ENCODE data around the gene ENC1.
"Not testable (repeated sequence)": the region's sequence is repeated elsewhere in the genome, so short reads cannot be mapped to it uniquely, and the experiment has no call there.

Gene ENC1

DNA sequence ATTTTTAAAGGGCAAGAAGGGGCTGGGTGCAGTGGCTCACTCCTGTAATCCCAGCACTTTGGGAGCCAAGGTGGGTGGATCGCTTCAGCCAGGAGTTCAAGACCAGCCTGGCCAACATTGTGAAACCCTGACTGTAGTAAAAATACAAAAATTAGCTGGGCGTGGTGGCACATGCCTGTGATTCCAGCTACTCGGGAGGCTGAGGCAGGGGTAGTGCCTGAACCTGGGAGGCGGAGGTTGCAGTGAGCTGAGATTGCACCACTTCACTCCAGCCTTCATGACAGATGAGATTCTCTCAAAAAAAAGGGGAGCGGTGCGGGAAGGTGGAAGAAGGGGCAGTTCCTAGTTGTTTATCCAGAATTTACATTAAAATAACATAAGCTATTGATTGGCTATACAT lies 35.9 kb upstream of the ENC1 start:
- H2AFZ ChIP-seq (ENCODE audit: low read depth, low read length); H3K27ac ChIP-seq (ENCODE audit: low read length, poor library complexity, severe bottlenecking); H3K23ac ChIP-seq (ENCODE audit: low read length in 2 of 2); H3K4me2 ChIP-seq (ENCODE audit: low read length, poor library complexity, severe bottlenecking); H4K8ac ChIP-seq (ENCODE audit: low read length); H3K18ac ChIP-seq (ENCODE audit: low read depth in 1 of 2, low read length in 2 of 2); H2BK12ac ChIP-seq (ENCODE audit: low read length in 2 of 2); H3K36me3 ChIP-seq (ENCODE audit: control insufficient read depth in 1 of 2, insufficient read depth in 2 of 2, low read depth in 1 of 2, low read length in 2 of 2); H3K27me3 ChIP-seq (ENCODE audit: control insufficient read depth in 1 of 2, insufficient read depth in 1 of 2, low read length in 2 of 2); DNase-seq; H3K9ac ChIP-seq (ENCODE audit: low read length); H2AK5ac ChIP-seq (ENCODE audit: low read length, severe bottlenecking); H2BK15ac ChIP-seq (ENCODE audit: low read depth, poor library complexity, severe bottlenecking); H3K4me3 ChIP-seq (ENCODE audit: insufficient read depth in 1 of 2, low read depth in 1 of 2, low read length in 2 of 2); H2BK120ac ChIP-seq (ENCODE audit: low read depth, low read length); H2BK5ac ChIP-seq (ENCODE audit: low read depth, low read length, poor library complexity, severe bottlenecking); H3K14ac ChIP-seq (ENCODE audit: low read length in 2 of 2); H3K79me1 ChIP-seq (replicated peaks; ENCODE audit: low read length, poor library complexity, severe bottlenecking); H4K91ac ChIP-seq (ENCODE audit: low read length); H3K4me1 ChIP-seq (ENCODE audit: control insufficient read depth, insufficient read depth, low read depth, low read length); H3K9me3 ChIP-seq (ENCODE audit: control insufficient read depth, low read length); H3K4ac ChIP-seq (ENCODE audit: low read depth in 1 of 2, low read length in 2 of 2): not testable (repeated sequence)
- 96% methylated on average over 3 of the region's 6 CpGs for WGBS

DNA sequence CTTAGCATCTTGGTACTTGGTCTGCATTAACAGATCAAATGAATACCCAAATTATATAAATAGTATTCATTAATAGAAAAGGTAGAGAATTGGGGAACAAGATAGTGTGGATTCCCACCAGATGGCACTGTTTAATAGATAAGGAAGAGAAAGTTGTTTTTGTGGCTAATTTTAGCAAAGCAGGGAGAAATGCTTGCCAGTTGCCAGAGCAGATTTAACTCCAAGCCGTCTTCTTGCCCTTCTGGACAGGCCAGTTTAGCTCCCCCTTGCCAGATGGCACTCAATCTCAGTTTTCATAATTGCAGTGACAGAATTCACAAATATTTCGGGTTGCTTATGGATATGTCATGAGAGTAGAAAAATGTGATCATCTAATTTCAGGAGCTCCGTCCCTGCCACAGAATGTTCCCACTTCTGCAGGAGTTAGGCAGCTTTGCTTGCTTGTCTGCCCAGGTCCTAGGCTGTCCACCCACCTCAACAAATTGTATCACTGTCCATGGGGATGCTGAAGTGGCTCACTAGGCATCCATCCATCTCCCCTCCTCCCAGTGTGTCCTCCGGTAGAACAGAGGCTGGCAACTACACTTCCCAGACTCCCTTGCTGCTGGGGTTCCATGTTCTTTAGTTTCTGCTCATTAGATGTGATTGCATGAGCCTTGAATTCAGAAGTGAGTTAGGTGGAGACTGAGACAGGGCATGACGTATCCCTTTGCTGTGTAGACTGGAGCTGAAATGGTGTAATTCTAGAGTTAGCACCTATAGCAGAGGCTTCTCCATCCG lies 32.7 kb upstream of the ENC1 start:
- no peak overlapping the region for H3K4ac ChIP-seq (ENCODE audit: low read depth in 1 of 2, low read length in 2 of 2)
- H3K79me1 ChIP-seq (replicated peaks; ENCODE audit: low read length, poor library complexity, severe bottlenecking), result no peaks in the 10 kb centered on the region
- no peaks in the 10 kb centered on the region for H3K9me3 ChIP-seq (ENCODE audit: control insufficient read depth, low read length)
- H3K18ac ChIP-seq (ENCODE audit: low read depth in 1 of 2, low read length in 2 of 2), result no peak overlapping the region
- H3K14ac ChIP-seq (ENCODE audit: low read length in 2 of 2), result no peak overlapping the region
- no peak overlapping the region for H3K4me2 ChIP-seq (ENCODE audit: low read length, poor library complexity, severe bottlenecking)
- no peaks in the 10 kb centered on the region for H3K36me3 ChIP-seq (ENCODE audit: control insufficient read depth in 1 of 2, insufficient read depth in 2 of 2, low read depth in 1 of 2, low read length in 2 of 2)
- H3K27me3 ChIP-seq (ENCODE audit: control insufficient read depth in 1 of 2, insufficient read depth in 1 of 2, low read length in 2 of 2), result peaks cover 3 to 4% of the 10 kb centered on the region in 2 experiments
- 78% methylated on average over 6 of the region's 6 CpGs for WGBS
- H2BK120ac ChIP-seq (ENCODE audit: low read depth, low read length), result no peak overlapping the region
- H3K27ac ChIP-seq (ENCODE audit: low read length, poor library complexity, severe bottlenecking), result no peak overlapping the region
- H3K9ac ChIP-seq (ENCODE audit: low read length), result peak overlapping the region; percentile 75
- H3K4me1 ChIP-seq (ENCODE audit: control insufficient read depth, insufficient read depth, low read depth, low read length), result peaks cover 3% of the 10 kb centered on the region
- peak; percentile 58 for DNase-seq
- no peak overlapping the region for H3K23ac ChIP-seq (ENCODE audit: low read length in 2 of 2)
- H2BK12ac ChIP-seq (ENCODE audit: low read length in 2 of 2), result peak overlapping the region in 1 of 2 experiments; percentile 48
- no peak overlapping the region for H2BK15ac ChIP-seq (ENCODE audit: low read depth, poor library complexity, severe bottlenecking)
- peak overlapping the region in 1 of 2 experiments; percentile 79 for H3K4me3 ChIP-seq (ENCODE audit: insufficient read depth in 1 of 2, low read depth in 1 of 2, low read length in 2 of 2)
- H4K8ac ChIP-seq (ENCODE audit: low read length), result no peak overlapping the region
- H2AK5ac ChIP-seq (ENCODE audit: low read length, severe bottlenecking), result no peak overlapping the region
- H4K91ac ChIP-seq (ENCODE audit: low read length), result no peak overlapping the region
- H2BK5ac ChIP-seq (ENCODE audit: low read depth, low read length, poor library complexity, severe bottlenecking), result no peak overlapping the region
- no peak overlapping the region for H2AFZ ChIP-seq (ENCODE audit: low read depth, low read length)

DNA sequence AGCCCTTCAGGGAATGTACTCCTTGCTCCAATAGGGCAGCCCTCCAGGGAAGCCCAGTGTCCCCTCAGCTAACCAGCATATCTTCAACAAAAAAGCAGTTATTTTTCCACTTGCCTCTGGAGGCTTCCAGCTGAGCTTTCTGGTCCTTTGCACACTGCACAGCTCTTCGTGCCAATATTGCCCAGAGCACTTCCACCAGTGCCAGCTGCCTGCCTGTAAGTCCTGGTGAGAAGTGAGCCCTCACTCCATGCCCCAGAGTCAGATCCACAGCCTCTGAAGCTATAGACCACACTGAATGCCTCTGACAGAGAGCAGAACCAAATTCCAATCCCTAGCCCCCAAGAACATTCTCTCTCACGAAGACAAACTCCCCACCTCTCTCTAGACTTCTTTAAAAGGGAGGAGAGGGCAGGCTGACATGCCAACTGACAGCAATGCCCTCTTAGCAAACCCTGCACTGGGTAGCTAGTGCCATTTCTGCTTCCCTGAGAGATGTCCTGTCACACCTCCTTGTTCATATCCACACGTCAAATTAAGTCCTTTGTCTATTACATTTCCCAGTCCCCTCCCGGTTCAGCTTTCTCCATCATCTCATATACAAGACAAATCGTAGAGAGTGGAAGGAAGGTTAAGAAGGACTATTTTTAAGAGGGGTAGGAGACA lies 31.8 kb upstream of the ENC1 start:
- Histone ChIP-seq H2BK120ac (ENCODE audit: low read depth, low read length) (no peak overlapping the region), H2AK5ac (ENCODE audit: low read length, severe bottlenecking) (no peak overlapping the region), H3K4me3 (ENCODE audit: insufficient read depth in 1 of 2, low read depth in 1 of 2, low read length in 2 of 2) (no peak overlapping the region), H3K14ac (ENCODE audit: low read length in 2 of 2) (no peak overlapping the region), H3K36me3 (ENCODE audit: control insufficient read depth in 1 of 2, insufficient read depth in 2 of 2, low read depth in 1 of 2, low read length in 2 of 2) (no peaks in the 10 kb centered on the region), H3K9ac (ENCODE audit: low read length) (no peak overlapping the region), H2BK15ac (ENCODE audit: low read depth, poor library complexity, severe bottlenecking) (no peak overlapping the region), H3K4me1 (ENCODE audit: control insufficient read depth, insufficient read depth, low read depth, low read length) (peaks cover 3% of the 10 kb centered on the region), H3K27me3 (ENCODE audit: control insufficient read depth in 1 of 2, insufficient read depth in 1 of 2, low read length in 2 of 2) (peaks cover 3 to 7% of the 10 kb centered on the region in 2 experiments), H3K4ac (ENCODE audit: low read depth in 1 of 2, low read length in 2 of 2) (no peak overlapping the region), H3K4me2 (ENCODE audit: low read length, poor library complexity, severe bottlenecking) (no peak overlapping the region), H3K18ac (ENCODE audit: low read depth in 1 of 2, low read length in 2 of 2) (no peak overlapping the region), H4K91ac (ENCODE audit: low read length) (no peak overlapping the region), H3K79me1 (replicated peaks; ENCODE audit: low read length, poor library complexity, severe bottlenecking) (no peaks in the 10 kb centered on the region), H3K27ac (ENCODE audit: low read length, poor library complexity, severe bottlenecking) (no peak overlapping the region), H3K9me3 (ENCODE audit: control insufficient read depth, low read length) (no peaks in the 10 kb centered on the region), H2BK12ac (ENCODE audit: low read length in 2 of 2) (no peak overlapping the region), H4K8ac (ENCODE audit: low read length) (no peak overlapping the region), H3K23ac (ENCODE audit: low read length in 2 of 2) (no peak overlapping the region), H2BK5ac (ENCODE audit: low read depth, low read length, poor library complexity, severe bottlenecking) (no peak overlapping the region), H2AFZ (ENCODE audit: low read depth, low read length) (no peak overlapping the region)
- no peak for DNase-seq
- 76% methylated on average over 3 of the region's 5 CpGs for WGBS

DNA sequence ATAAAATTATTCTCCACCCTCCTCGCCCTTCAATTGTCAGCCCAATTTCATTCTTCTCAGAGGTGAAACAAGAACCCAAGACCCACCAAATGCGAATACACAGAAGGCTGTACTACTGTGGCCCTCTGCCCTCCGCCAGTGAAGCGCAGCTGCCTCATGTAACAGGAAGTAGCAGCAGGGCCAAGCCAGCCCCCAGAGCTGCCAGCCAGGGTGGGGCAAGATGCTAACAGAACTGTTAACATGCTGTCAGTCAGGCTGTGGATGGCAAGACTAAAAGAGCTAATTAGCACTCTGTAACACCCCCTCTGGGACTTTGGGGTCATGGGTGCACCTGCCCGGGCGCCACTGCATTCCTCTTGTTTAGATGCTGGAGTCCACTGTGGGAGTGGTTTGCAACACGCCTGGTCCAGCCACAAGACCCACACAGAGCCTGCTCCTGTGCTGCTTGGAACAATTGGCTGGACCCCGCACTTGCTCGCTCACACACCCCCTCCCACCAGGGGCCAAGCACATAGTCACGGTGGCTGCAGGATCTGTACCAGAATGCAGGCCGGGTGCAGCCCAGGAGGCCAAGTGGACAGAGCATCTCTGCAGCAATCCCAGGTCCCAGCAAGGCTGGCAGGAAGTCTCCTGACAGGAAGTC lies 30.0 kb upstream of the ENC1 start:
- H2BK12ac ChIP-seq (ENCODE audit: low read length in 2 of 2), result no peak overlapping the region
- no peak overlapping the region for H2BK120ac ChIP-seq (ENCODE audit: low read depth, low read length)
- H3K23ac ChIP-seq (ENCODE audit: low read length in 2 of 2), result no peak overlapping the region
- H3K4me3 ChIP-seq (ENCODE audit: insufficient read depth in 1 of 2, low read depth in 1 of 2, low read length in 2 of 2), result no peak overlapping the region
- no peak overlapping the region for H2AK5ac ChIP-seq (ENCODE audit: low read length, severe bottlenecking)
- no peak overlapping the region for H4K91ac ChIP-seq (ENCODE audit: low read length)
- no peak overlapping the region for H3K4me2 ChIP-seq (ENCODE audit: low read length, poor library complexity, severe bottlenecking)
- H3K14ac ChIP-seq (ENCODE audit: low read length in 2 of 2), result no peak overlapping the region
- H3K9ac ChIP-seq (ENCODE audit: low read length), result no peak overlapping the region
- H3K27me3 ChIP-seq (ENCODE audit: control insufficient read depth in 1 of 2, insufficient read depth in 1 of 2, low read length in 2 of 2), result peaks cover 3 to 7% of the 10 kb centered on the region in 2 experiments
- no peak overlapping the region for H3K18ac ChIP-seq (ENCODE audit: low read depth in 1 of 2, low read length in 2 of 2)
- no peak overlapping the region for H3K4ac ChIP-seq (ENCODE audit: low read depth in 1 of 2, low read length in 2 of 2)
- no peaks in the 10 kb centered on the region for H3K79me1 ChIP-seq (replicated peaks; ENCODE audit: low read length, poor library complexity, severe bottlenecking)
- H3K27ac ChIP-seq (ENCODE audit: low read length, poor library complexity, severe bottlenecking), result no peak overlapping the region
- no peak overlapping the region for H2AFZ ChIP-seq (ENCODE audit: low read depth, low read length)
- no peak overlapping the region for H4K8ac ChIP-seq (ENCODE audit: low read length)
- H2BK15ac ChIP-seq (ENCODE audit: low read depth, poor library complexity, severe bottlenecking), result no peak overlapping the region
- no peak for DNase-seq
- no peaks in the 10 kb centered on the region for H3K36me3 ChIP-seq (ENCODE audit: control insufficient read depth in 1 of 2, insufficient read depth in 2 of 2, low read depth in 1 of 2, low read length in 2 of 2)
- H2BK5ac ChIP-seq (ENCODE audit: low read depth, low read length, poor library complexity, severe bottlenecking), result no peak overlapping the region
- no peaks in the 10 kb centered on the region for H3K9me3 ChIP-seq (ENCODE audit: control insufficient read depth, low read length)
- H3K4me1 ChIP-seq (ENCODE audit: control insufficient read depth, insufficient read depth, low read depth, low read length), result peaks cover 3% of the 10 kb centered on the region
- WGBS, result 80% methylated on average over 11 of the region's 11 CpGs

All from mesenchymal stem cell (in vitro differentiated cells and primary cell).